ENCODE data around the gene USP3. TPM values are rescaled to one million over a fixed set of nuclear protein-coding genes. Genes with fewer than 3 reads are reported as not detected.

Gene USP3
- total and polyA plus RNA-seq, 7 donors = 9.4 to 13.6 (median 10.9) TPM

DNA sequence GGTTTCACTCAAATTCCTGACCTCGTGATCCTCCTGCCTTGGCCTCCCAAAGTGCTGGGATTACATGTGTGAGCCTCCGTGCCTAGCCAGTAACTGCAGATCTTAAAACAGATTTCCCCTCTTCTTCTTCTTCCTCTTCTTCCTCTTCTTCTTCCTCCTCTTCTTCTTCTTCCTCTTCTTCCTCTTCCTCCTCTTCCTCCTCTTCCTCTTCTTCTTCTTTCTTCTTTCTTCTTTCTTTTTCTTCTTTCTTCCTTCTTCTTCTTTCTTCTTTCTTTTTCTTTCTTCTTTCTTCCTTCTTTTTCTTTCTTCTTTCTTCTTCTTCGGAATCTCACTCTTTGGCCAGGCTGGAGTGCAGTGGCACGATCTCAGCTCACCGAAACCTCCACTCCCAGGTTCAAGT is 7.8 kb downstream of the USP3 start:
- H3K9me3 ChIP-seq = no peaks in the 10 kb centered on the region
- WGBS, 3 donors = 76 to 87% (median 78%) methylated on average over 5 of the region's 5 CpGs
- H3K4me1 ChIP-seq = peaks cover 76% of the 10 kb centered on the region
- TF ChIP-seq, protein P1, sequence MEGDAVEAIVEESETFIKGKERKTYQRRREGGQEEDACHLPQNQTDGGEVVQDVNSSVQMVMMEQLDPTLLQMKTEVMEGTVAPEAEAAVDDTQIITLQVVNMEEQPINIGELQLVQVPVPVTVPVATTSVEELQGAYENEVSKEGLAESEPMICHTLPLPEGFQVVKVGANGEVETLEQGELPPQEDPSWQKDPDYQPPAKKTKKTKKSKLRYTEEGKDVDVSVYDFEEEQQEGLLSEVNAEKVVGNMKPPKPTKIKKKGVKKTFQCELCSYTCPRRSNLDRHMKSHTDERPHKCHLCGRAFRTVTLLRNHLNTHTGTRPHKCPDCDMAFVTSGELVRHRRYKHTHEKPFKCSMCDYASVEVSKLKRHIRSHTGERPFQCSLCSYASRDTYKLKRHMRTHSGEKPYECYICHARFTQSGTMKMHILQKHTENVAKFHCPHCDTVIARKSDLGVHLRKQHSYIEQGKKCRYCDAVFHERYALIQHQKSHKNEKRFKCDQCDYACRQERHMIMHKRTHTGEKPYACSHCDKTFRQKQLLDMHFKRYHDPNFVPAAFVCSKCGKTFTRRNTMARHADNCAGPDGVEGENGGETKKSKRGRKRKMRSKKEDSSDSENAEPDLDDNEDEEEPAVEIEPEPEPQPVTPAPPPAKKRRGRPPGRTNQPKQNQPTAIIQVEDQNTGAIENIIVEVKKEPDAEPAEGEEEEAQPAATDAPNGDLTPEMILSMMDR (IDR thresholded peaks at IDR 0.05) = no peak
- no peaks in the 10 kb centered on the region for H3K27me3 ChIP-seq (ENCODE audit: insufficient read depth in 3 of 3, low read length in 2 of 3)
- DNase-seq (no peak), ATAC-seq (no peak)
- no peak overlapping the region for H3K27ac ChIP-seq
- H3K4me3 ChIP-seq = no peak overlapping the region
- intact Hi-C loops (cut with DNase I) = no loop called here
- no peaks in the 10 kb centered on the region for H3K36me3 ChIP-seq (ENCODE audit: insufficient read depth in 1 of 2, low read depth in 1 of 2)

DNA sequence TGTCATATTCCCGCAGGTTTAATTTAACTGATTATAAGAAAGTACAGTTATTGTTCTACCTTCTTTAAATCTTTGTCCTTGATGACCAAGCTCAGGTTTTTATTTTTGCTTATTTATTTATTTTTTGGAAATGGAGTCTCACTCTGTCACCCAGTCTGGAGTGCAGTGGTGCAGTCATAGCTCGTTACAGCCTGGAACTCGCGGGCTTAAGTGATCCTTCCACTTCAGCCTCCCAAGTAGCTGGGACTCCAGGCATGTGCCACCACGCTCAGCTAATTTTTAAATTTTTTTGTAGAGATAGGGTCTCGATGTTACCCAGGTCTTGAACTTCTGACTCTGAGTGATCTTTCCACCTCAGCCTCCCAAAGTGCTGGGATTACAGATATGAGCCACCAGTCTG is 8.9 kb downstream of the USP3 start:
- no peak overlapping the region for H3K4me3 ChIP-seq
- no peak for ATAC-seq
- peaks cover 75% of the 10 kb centered on the region for H3K4me1 ChIP-seq
- no peaks in the 10 kb centered on the region for H3K27me3 ChIP-seq (ENCODE audit: insufficient read depth in 3 of 3, low read length in 2 of 3)
- WGBS, 3 donors = 93 to 97% (median 97%) methylated on average over 6 of the region's 6 CpGs
- TF ChIP-seq, protein P1 (IDR thresholded peaks at IDR 0.05) = no peak
- no peak overlapping the region for H3K27ac ChIP-seq
- H3K9me3 ChIP-seq = no peaks in the 10 kb centered on the region
- intact Hi-C loops (cut with DNase I) = no loop called here
- no peak for DNase-seq
- no peaks in the 10 kb centered on the region for H3K36me3 ChIP-seq (ENCODE audit: insufficient read depth in 1 of 2, low read depth in 1 of 2)

DNA sequence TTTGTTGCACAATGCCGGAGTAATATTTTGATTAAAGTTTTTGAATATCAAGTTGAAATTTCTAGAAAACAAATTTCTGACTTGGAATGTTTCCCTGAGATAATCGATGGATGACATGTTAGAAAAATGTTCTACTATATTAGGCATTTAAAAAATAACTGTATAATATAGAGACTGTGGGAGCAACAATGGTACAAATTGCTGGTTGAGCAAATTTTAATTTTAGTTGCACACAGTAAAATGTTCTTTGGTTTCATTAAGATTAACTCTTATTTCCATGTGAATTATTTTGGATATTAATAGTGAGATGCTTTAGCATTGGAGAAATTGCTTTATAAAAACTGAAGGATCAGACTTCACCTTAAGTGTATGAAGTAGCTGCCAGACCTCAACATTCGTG is 9.3 kb downstream of the USP3 start:
- intact Hi-C loops (cut with DNase I) = no loop called here
- H3K4me1 ChIP-seq = peaks cover 75% of the 10 kb centered on the region

DNA sequence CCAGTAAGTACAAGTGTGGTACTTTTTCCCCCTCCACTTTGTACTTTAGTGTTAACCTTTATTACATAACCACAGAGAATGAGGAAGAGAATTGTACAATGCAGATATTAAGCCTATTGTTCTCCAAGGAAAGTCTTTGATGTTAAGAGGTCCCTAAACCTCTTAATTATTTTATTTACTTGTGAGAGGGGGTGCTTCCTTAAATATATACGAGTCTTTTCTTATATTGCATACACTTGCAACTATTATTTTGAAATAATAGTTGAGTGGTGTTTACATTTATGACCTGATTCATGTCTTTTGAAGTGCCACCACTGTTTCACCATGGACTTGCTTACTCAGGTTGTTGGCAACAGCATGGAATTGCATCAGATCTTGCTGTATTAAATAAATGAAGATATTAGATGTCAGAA is 10.1 kb downstream of the USP3 start:
- intact Hi-C loops (cut with DNase I) = no loop called here
- Histone ChIP-seq H3K9me3 (no peaks in the 10 kb centered on the region), H3K4me1 (peaks cover 74% of the 10 kb centered on the region), H3K27me3 (ENCODE audit: insufficient read depth in 3 of 3, low read length in 2 of 3) (no peaks in the 10 kb centered on the region), H3K36me3 (ENCODE audit: insufficient read depth in 1 of 2, low read depth in 1 of 2) (no peaks in the 10 kb centered on the region), H3K4me3 (no peak overlapping the region), H3K27ac (no peak overlapping the region)
- DNase-seq (no peak), ATAC-seq (peak in 3 of 4 donors; percentile 62 to 81 (median 78))
- 38 to 53% (median 52%) methylated on average over 1 of the region's 1 CpG for WGBS, 3 donors
- TF ChIP-seq, protein P1 (IDR thresholded peaks at IDR 0.05) = no peak

More for the DNA sequence above, 9.3 kb downstream of the USP3 start:
- WGBS, 3 donors = 66 to 88% (median 72%) methylated on average over 3 of the region's 3 CpGs
- H3K36me3 ChIP-seq (ENCODE audit: insufficient read depth in 1 of 2, low read depth in 1 of 2) = no peaks in the 10 kb centered on the region
- H3K9me3 ChIP-seq = no peaks in the 10 kb centered on the region
- no peaks in the 10 kb centered on the region for H3K27me3 ChIP-seq (ENCODE audit: insufficient read depth in 3 of 3, low read length in 2 of 3)
- no peak overlapping the region for H3K27ac ChIP-seq
- no peak for DNase-seq
- H3K4me3 ChIP-seq = no peak overlapping the region
- no peak for ATAC-seq
- TF ChIP-seq, protein P1 (IDR thresholded peaks at IDR 0.05) = no peak

DNA sequence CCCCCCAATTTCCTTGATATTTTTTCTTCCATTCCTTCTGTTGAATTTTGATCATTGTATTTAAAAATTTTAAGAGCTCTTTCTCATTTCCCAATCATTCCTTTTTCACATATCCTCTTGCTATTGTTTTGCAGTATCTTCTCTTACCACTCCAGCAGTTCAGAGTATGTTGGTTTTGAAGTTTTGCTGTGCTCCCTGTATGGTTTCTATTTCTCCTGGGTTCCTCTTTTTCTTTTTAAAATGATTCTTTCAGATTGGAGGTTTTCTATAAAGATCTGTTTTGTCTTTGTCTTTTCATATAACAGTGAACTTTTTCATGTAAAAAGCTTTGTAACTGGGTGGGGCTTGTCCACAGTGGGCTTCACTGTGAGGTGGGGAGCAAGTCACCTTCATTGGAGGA is 12.8 kb downstream of the USP3 start:
- Histone ChIP-seq H3K36me3 (ENCODE audit: insufficient read depth in 1 of 2, low read depth in 1 of 2) (no peaks in the 10 kb centered on the region), H3K27me3 (ENCODE audit: insufficient read depth in 3 of 3, low read length in 2 of 3) (no peaks in the 10 kb centered on the region), H3K27ac (no peak overlapping the region), H3K4me3 (no peak overlapping the region), H3K4me1 (peaks cover 72% of the 10 kb centered on the region), H3K9me3 (no peaks in the 10 kb centered on the region)
- no peak for DNase-seq
- TF ChIP-seq, protein P1 (IDR thresholded peaks at IDR 0.05) = no peak
- ATAC-seq = no peak
- intact Hi-C loops (cut with DNase I) = no loop called here

Data from psoas muscle (tissue), 8 donors.